ENCODE results near the gene CDK19. TPM values are rescaled to one million over a fixed set of nuclear protein-coding genes. Genes with fewer than 3 reads are reported as not detected.

The CDK19 gene
- polyA plus RNA-seq, 1 of the 3 experiments (the other 2 are of a cell fraction): 6.5 TPM

DNA sequence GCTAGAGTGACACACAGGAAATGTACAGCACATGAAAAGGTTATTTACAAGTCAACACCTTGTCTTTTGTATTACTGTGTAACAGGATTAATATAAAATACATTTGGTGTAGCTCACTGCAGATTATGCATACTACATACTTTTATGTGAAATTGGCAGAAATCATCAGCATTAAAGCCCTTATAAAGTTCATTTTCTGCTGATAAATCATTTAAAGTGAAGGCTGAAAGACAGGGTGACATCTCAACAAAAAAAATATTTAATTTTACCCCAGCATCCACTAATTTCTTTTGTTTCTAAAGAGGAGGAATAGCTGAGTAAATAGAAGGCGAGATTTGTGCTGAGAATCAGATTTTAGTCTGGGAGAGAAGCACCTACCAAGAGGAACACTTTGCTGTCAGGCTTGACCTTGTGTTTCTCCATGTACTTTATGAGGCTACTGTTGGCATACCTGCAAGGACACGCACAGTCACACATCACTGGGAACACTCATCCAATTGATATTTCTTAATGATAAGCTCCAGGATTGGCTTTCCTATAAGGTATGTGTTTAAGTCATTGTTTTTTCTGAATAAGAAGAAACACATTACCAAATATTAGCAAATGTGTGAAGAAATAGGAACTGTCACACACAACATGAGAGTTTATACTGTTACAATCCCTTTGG is 192.2 kb downstream of the CDK19 start (continued):
- TF ChIP-seq, protein P1, sequence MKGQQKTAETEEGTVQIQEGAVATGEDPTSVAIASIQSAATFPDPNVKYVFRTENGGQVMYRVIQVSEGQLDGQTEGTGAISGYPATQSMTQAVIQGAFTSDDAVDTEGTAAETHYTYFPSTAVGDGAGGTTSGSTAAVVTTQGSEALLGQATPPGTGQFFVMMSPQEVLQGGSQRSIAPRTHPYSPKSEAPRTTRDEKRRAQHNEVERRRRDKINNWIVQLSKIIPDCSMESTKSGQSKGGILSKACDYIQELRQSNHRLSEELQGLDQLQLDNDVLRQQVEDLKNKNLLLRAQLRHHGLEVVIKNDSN (IDR thresholded peaks at IDR 0.05; ENCODE audit: borderline replicate concordance, low read depth): no peak
- no peak for TF ChIP-seq RXRA (IDR thresholded peaks at IDR 0.05; ENCODE audit: borderline replicate concordance, low read depth)

DNA sequence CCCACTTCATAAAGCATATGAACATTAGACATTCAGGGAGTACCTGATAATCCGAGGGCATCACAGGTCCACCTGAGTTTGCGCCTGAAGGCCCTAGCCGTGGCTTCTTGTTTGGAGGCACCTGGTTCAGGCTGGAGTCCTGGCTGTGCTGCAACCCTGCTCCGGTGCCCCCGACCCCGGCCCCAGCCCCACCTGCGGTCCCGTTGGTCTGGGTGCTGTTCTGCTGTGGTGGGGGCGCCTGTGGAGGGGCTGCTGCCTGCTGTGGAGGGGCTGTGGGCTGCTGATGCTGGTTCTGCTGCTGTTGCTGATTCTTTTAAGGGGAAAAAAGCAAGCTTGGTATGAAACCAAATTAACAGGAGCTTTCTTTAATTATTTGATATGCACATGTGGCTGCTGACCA is 194.2 kb downstream of the CDK19 start:
- CTCF ChIA-PET: no interaction called here

More for the DNA sequence above, 194.2 kb downstream of the CDK19 start:
- Histone ChIP-seq H3K79me2 (ENCODE audit: insufficient read depth) (no peaks in the 10 kb centered on the region), H3K36me3 (replicated peaks in 1 of 2; ENCODE audit: control insufficient read depth in 1 of 2, insufficient read depth in 2 of 2, low read length in 1 of 2) (peaks cover 27 to 34% of the 10 kb centered on the region in 2 experiments), H3K27ac (ENCODE audit: low read depth in 2 of 2, low read length in 1 of 2) (no peak overlapping the region), H3K4me2 (no peak overlapping the region), H3K27me3 (ENCODE audit: insufficient read depth) (no peaks in the 10 kb centered on the region), H3K9me2 (no peaks in the 10 kb centered on the region), H3K4me1 (ENCODE audit: control insufficient read depth in 1 of 2, insufficient read depth in 2 of 2, low read depth in 1 of 2, low read length in 1 of 2) (peaks cover 0 to 4% of the 10 kb centered on the region in 2 experiments; a peak in 2 of 4 replicates), H3K4me3 (ENCODE audit: low read depth in 2 of 2, low read length in 1 of 2) (no peak overlapping the region), H3F3A (replicated peaks; ENCODE audit: insufficient read depth) (no peaks in the 10 kb centered on the region), H3K9me3 (no peaks in the 10 kb centered on the region), H4K20me1 (ENCODE audit: insufficient read depth) (no peaks in the 10 kb centered on the region), H2AFZ (ENCODE audit: low read depth) (no peak overlapping the region), H3K9ac (no peak overlapping the region)
- WGBS (ENCODE audit: low lambda C conversion rate): 96% methylated on average over 7 of the region's 9 CpGs
- no peak for DNase-seq
- TF ChIP-seq, protein P2, sequence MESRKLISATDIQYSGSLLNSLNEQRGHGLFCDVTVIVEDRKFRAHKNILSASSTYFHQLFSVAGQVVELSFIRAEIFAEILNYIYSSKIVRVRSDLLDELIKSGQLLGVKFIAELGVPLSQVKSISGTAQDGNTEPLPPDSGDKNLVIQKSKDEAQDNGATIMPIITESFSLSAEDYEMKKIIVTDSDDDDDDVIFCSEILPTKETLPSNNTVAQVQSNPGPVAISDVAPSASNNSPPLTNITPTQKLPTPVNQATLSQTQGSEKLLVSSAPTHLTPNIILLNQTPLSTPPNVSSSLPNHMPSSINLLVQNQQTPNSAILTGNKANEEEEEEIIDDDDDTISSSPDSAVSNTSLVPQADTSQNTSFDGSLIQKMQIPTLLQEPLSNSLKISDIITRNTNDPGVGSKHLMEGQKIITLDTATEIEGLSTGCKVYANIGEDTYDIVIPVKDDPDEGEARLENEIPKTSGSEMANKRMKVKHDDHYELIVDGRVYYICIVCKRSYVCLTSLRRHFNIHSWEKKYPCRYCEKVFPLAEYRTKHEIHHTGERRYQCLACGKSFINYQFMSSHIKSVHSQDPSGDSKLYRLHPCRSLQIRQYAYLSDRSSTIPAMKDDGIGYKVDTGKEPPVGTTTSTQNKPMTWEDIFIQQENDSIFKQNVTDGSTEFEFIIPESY (IDR thresholded peaks at IDR 0.05; ENCODE audit: borderline replicate concordance, low read depth): no peak
- TF ChIP-seq EZH2phosphoT487 (IDR thresholded peaks at IDR 0.05; ENCODE audit: borderline replicate concordance, low read depth) (no peak), MEF2A (IDR thresholded peaks at IDR 0.05; ENCODE audit: borderline replicate concordance, low read depth) (no peak), CHD2 (IDR thresholded peaks at IDR 0.05; ENCODE audit: low read length, partially characterized antibody) (no peak), TAF1 (IDR thresholded peaks at IDR 0.05; ENCODE audit: borderline replicate concordance, low read depth, low read length) (no peak), SIN3A (IDR thresholded peaks at IDR 0.05; ENCODE audit: borderline replicate concordance, low read depth, low read length) (no peak), EP300 (IDR thresholded peaks at IDR 0.05; ENCODE audit: borderline replicate concordance in 1 of 2, low read depth in 1 of 2, low read length in 1 of 2) (no peak), GABPA (IDR thresholded peaks at IDR 0.05; ENCODE audit: low read depth) (no peak), FOXM1 (IDR thresholded peaks at IDR 0.05; ENCODE audit: low read depth) (no peak), NFIC (IDR thresholded peaks at IDR 0.05; ENCODE audit: borderline replicate concordance) (no peak), RXRA (IDR thresholded peaks at IDR 0.05; ENCODE audit: borderline replicate concordance, low read depth) (no peak), MXI1 (IDR thresholded peaks at IDR 0.05; ENCODE audit: low read depth, low read length) (no peak)
- TF ChIP-seq, protein P3, sequence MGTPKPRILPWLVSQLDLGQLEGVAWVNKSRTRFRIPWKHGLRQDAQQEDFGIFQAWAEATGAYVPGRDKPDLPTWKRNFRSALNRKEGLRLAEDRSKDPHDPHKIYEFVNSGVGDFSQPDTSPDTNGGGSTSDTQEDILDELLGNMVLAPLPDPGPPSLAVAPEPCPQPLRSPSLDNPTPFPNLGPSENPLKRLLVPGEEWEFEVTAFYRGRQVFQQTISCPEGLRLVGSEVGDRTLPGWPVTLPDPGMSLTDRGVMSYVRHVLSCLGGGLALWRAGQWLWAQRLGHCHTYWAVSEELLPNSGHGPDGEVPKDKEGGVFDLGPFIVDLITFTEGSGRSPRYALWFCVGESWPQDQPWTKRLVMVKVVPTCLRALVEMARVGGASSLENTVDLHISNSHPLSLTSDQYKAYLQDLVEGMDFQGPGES (IDR thresholded peaks at IDR 0.05; ENCODE audit: low read depth, low read length): no peak
- TF ChIP-seq, protein P4, sequence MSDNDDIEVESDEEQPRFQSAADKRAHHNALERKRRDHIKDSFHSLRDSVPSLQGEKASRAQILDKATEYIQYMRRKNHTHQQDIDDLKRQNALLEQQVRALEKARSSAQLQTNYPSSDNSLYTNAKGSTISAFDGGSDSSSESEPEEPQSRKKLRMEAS (IDR thresholded peaks at IDR 0.05; ENCODE audit: low read depth): no peak
- TF ChIP-seq, protein P5, sequence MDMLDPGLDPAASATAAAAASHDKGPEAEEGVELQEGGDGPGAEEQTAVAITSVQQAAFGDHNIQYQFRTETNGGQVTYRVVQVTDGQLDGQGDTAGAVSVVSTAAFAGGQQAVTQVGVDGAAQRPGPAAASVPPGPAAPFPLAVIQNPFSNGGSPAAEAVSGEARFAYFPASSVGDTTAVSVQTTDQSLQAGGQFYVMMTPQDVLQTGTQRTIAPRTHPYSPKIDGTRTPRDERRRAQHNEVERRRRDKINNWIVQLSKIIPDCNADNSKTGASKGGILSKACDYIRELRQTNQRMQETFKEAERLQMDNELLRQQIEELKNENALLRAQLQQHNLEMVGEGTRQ (IDR thresholded peaks at IDR 0.05; ENCODE audit: borderline replicate concordance, low read depth, low read length): no peak
- TF ChIP-seq, protein P6, sequence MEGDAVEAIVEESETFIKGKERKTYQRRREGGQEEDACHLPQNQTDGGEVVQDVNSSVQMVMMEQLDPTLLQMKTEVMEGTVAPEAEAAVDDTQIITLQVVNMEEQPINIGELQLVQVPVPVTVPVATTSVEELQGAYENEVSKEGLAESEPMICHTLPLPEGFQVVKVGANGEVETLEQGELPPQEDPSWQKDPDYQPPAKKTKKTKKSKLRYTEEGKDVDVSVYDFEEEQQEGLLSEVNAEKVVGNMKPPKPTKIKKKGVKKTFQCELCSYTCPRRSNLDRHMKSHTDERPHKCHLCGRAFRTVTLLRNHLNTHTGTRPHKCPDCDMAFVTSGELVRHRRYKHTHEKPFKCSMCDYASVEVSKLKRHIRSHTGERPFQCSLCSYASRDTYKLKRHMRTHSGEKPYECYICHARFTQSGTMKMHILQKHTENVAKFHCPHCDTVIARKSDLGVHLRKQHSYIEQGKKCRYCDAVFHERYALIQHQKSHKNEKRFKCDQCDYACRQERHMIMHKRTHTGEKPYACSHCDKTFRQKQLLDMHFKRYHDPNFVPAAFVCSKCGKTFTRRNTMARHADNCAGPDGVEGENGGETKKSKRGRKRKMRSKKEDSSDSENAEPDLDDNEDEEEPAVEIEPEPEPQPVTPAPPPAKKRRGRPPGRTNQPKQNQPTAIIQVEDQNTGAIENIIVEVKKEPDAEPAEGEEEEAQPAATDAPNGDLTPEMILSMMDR (IDR thresholded peaks at IDR 0.05): no peak
- POLR2A ChIA-PET: no interaction called here

All from SK-N-SH (cell line).